Fibroblast of lung (primary cell): ENCODE measurements around the gene AK5. TPM values are rescaled to one million over a fixed set of nuclear protein-coding genes. Genes with fewer than 3 reads are reported as not detected.

Experiments
- DNase-seq, 2 donors: peaks; one replicate each; pipeline versions ENCODE4 v3.0.0 to v3.0.0-alpha.2; 2010; ENCODE audit warnings: low read depth in 2 of 2
- H2AFZ ChIP-seq: 2 replicates; pipeline ENCODE4 v1.5.1; 2012; ENCODE audit warnings: low read length, control low read depth, inconsistent platforms
- H3K27ac ChIP-seq: 2 replicates; pipeline ENCODE4 v1.5.1; 2011; ENCODE audit warnings: low read length, control low read depth; ENCODE audit not compliant: insufficient read depth
- H3K27me3 ChIP-seq: 2 replicates; pipeline ENCODE4 v1.5.1; 2011; ENCODE audit warnings: mild to moderate bottlenecking, low read length; ENCODE audit not compliant: control insufficient read depth, insufficient read depth
- H3K36me3 ChIP-seq: 2 replicates; pipeline ENCODE4 v1.5.1; 2011; ENCODE audit warnings: low read length; ENCODE audit not compliant: control insufficient read depth, insufficient read depth
- H3K4me1 ChIP-seq: 2 replicates; pipeline ENCODE4 v1.5.1; 2011; ENCODE audit warnings: low read length; ENCODE audit not compliant: control insufficient read depth, insufficient read depth; ENCODE audit errors: extremely low read depth
- H3K4me2 ChIP-seq: 2 replicates; pipeline ENCODE4 v1.5.1; 2011; ENCODE audit warnings: low read length, control low read depth; ENCODE audit not compliant: insufficient read depth; ENCODE audit errors: extremely low read depth
- H3K4me3 ChIP-seq, 4 experiments: fragments of 200-600 bp in 1 of 4; sonication (generic) in 1 of 4; replicated peaks in 1 of 4; 2 replicates each; pipeline ENCODE4 v1.5.1; 2011 to 2016; ENCODE audit warnings: low read length in 4 of 4, low read depth in 3 of 4, mild to moderate bottlenecking in 3 of 4, control low read depth in 2 of 4, inconsistent platforms in 1 of 4, mixed read lengths in 1 of 4; ENCODE audit not compliant: insufficient read depth in 1 of 4; ENCODE audit errors: control extremely low read depth in 1 of 4
- H3K79me2 ChIP-seq: 2 replicates; pipeline ENCODE4 v1.5.1; 2012; ENCODE audit warnings: mild to moderate bottlenecking, low read length, inconsistent platforms; ENCODE audit not compliant: control insufficient read depth, insufficient read depth
- H3K9ac ChIP-seq: 2 replicates; pipeline ENCODE4 v1.5.1; 2011; ENCODE audit warnings: mild to moderate bottlenecking, low read length, control low read depth; ENCODE audit not compliant: insufficient read depth
- H3K9me3 ChIP-seq: 2 replicates; pipeline ENCODE4 v1.5.1; 2012; ENCODE audit warnings: low read depth, low read length; ENCODE audit not compliant: control insufficient read depth, insufficient read depth
- H4K20me1 ChIP-seq: 2 replicates; pipeline ENCODE4 v1.5.1; 2011; ENCODE audit warnings: low read length; ENCODE audit not compliant: control insufficient read depth, insufficient read depth; ENCODE audit errors: extremely low read depth
- CTCF ChIP-seq, 2 donors: IDR thresholded peaks in 1 of 2; conservative IDR thresholded peaks in 1 of 2; 1 replicate in 1 of 2; 2 replicates in 1 of 2; pipeline ENCODE4 v1.5.1; 2011 to 2012; ENCODE audit warnings: low read length in 2 of 2, control low read depth in 1 of 2, inconsistent platforms in 1 of 2, low read depth in 1 of 2, mild to moderate bottlenecking in 1 of 2
- EZH2 ChIP-seq: IDR thresholded peaks from 2 replicates; pipeline ENCODE4 v1.5.1; 2012; ENCODE audit warnings: low read length, control low read depth, mild to moderate bottlenecking; ENCODE audit errors: missing control alignments
- polyA plus RNA-seq, 2 donors: library from polyadenylated mRNA; depleted of rRNA in 1 of 2; stranded (reverse) in 1 of 2; unstranded in 1 of 2; fragments of >200 nt; gene quantifications; 2 replicates each; pipeline ENCODE4 v1.2.1, GENCODE V29; 2011 to 2012; ENCODE audit warnings: missing spikeins in 1 of 2
- total RNA-seq: library from RNA; depleted of rRNA; stranded (reverse); fragments of >200 nt; gene quantifications from 2 replicates; pipeline ENCODE4 v1.2.1, GENCODE V29; 2014

Gene AK5
- total and polyA plus RNA-seq, 2 donors (not counting 1 experiment from before 2014, with no cell fraction given) = 37.9 to 87.7 TPM

- Histone ChIP-seq H3K9ac (no peak overlapping the region), H3K79me2 (no peaks in the 10 kb centered on the region), H3K4me1 (peaks cover 16% of the 10 kb centered on the region), H3K9me3 (no peaks in the 10 kb centered on the region), H3K4me3 (no peak overlapping the region), H3K4me2 (no peak overlapping the region), H4K20me1 (no peaks in the 10 kb centered on the region), H2AFZ (no peak overlapping the region), H3K27me3 (no peaks in the 10 kb centered on the region), H3K27ac (no peak overlapping the region), H3K36me3 (no peaks in the 10 kb centered on the region)
- peak in 1 of 2 donors; percentile 3 for DNase-seq
- TF ChIP-seq CTCF (conservative IDR thresholded peaks at IDR 0.05 in 1 of 2, IDR thresholded peaks at IDR 0.05 in 1 of 2; ENCODE audit: low read depth in 1 of 2, low read length in 2 of 2) (no peak), EZH2 (no peak)
Observed at GRCh38 chr1:77319036-77319705, 37.4 kb downstream of the AK5 start.

GRCh38 chr1:77322061-77322900 lies 40.5 kb downstream of the AK5 start:
- H4K20me1 ChIP-seq = no peaks in the 10 kb centered on the region

More at GRCh38 chr1:77322061-77322900, 40.5 kb downstream of the AK5 start:
- Histone ChIP-seq H3K4me2 (no peak overlapping the region), H3K9ac (no peak overlapping the region), H3K27me3 (no peaks in the 10 kb centered on the region), H3K79me2 (no peaks in the 10 kb centered on the region), H3K27ac (peak overlapping the region; percentile 43), H3K36me3 (no peaks in the 10 kb centered on the region), H2AFZ (no peak overlapping the region), H3K4me3 (no peak overlapping the region), H3K4me1 (peaks cover 13% of the 10 kb centered on the region), H3K9me3 (no peaks in the 10 kb centered on the region)
- peak; percentile 47 to 95 for DNase-seq
- TF ChIP-seq CTCF (conservative IDR thresholded peaks at IDR 0.05 in 1 of 2, IDR thresholded peaks at IDR 0.05 in 1 of 2; ENCODE audit: low read depth in 1 of 2, low read length in 2 of 2) (no peak), EZH2 (no peak)
